ENCODE data around the gene CCR9.

Gene CCR9

GRCh38 chr3:45936261-45936660 is 49.9 kb downstream of the CCR9 start:
- DNase-seq (ENCODE audit: low spot score), result no peak

GRCh38 chr3:45937206-45938042 is 51.1 kb downstream of the CCR9 start:
- no peak for DNase-seq (ENCODE audit: low spot score)

- DNase-seq (ENCODE audit: low spot score), result no peak
Measured at GRCh38 chr3:45938043-45938435, 51.7 kb downstream of the CCR9 start.

- peak; percentile 84 for DNase-seq (ENCODE audit: low spot score)
Measured at GRCh38 chr3:45938864-45939263, 52.5 kb downstream of the CCR9 start.

DNA sequence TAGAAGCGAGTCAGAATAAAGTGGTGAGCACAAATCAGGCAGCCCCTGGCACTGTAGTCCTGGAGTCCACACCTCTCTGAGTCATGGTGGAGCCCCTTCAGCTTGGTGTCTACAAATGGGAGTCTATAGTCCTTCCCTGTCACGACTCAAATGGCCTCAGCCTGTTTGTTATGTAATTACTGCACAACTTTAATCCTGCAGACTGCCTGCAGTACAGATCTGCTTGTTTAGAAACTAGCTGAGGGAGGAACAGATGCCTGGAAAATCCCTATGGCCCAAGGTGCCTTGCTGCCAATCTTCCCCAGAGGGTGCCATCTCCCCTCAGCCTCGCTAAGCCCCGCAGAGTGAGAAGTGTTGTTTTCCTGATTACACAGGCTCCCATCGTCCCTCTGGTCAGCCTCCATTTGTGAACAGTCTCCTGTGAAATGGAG is 53.0 kb downstream of the CCR9 start:
- DNase-seq (ENCODE audit: low spot score), result no peak

DNA sequence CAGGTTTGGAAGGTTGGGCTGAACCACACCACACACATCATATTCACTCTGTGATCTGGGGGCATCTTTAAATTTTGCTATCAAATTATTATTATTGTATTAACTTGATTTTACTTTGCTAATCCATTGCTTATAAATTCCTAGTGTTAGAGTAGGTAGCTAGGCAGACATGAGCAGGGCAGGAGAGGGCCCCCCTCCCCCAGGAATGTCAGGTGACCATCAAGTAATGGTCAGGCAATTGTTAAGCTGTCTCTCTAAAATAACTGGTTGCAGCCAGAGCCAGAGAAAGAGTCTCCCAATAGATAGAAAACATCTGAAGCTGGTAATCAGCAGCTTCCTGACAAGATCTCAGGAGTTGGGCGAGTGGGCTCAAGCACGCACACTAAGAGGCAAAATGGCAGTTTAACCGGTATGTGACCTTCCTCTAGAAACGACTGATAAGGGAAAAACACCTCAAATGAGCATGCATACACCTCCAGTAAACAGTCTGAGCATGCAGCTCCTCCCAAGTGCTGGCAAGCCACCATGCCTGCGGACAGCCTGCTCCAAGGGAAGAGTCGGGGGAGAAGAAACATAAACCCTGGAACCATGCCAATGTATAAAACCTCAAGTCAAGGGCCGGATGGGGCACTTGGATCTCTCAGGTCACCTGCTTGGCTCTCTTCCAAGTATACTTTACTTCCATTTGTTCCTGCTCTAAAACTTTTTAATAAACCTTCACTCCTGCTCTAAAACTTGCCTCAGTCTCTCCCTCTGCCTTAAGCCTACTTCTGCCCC is 53.8 kb downstream of the CCR9 start:
- DNase-seq (ENCODE audit: low spot score), result no peak

GRCh38 chr3:45940781-45941365 is 54.5 kb downstream of the CCR9 start:
- no peak for DNase-seq (ENCODE audit: low spot score)

- DNase-seq (ENCODE audit: low spot score), result no peak
Measured at GRCh38 chr3:45942051-45942825, 55.9 kb downstream of the CCR9 start.

GRCh38 chr3:45943207-45943846 is 57.0 kb downstream of the CCR9 start, which contains the start of gene CXCR6:
Gene CXCR6 (plus strand): TSS chr3:45943464. CDS start chr3:45946482, 3,018 bp downstream.
- DNase-seq (ENCODE audit: low spot score), result no peak

DNA sequence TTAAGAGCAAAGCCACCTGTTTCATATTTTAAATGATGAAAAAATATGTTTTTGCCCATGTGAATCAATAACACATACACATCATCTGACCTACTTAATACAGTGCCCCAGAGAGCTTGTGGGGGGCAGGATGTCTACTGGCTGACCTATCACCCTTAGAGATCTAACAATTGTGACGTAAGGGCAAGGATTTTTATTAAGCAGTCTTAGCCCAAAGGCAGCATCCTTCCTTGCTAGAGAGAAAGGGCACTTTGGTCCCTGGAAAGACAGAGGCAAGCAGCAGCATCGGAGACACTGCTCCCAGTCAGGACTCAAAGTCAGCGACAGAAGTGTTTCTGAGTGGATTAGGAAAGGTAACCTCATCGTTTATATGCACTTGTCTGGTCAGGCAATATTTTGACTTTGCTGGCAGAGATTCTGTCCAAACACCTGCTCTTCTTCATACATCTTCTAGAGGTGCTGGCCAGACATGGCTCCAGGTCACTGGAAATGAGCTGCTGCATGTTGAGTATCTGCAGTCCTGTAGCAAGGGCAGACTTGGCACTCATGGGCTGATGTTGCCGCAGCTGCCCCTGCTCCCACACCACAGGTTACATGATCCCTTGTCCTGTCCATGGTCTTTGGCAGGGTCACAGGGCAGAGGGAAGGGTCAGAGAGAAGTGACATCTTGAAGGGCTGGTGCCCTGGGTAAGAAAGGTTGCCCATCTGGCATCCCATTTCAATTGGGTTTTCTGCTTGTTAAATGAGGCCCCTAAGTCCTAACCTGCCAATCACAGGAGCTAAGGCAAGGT is 58.7 kb downstream of the CCR9 start:
- DNase-seq (ENCODE audit: low spot score), result no peak

- DNase-seq (ENCODE audit: low spot score), result no peak
Measured at GRCh38 chr3:45946307-45946706, 60.0 kb downstream of the CCR9 start.

DNA sequence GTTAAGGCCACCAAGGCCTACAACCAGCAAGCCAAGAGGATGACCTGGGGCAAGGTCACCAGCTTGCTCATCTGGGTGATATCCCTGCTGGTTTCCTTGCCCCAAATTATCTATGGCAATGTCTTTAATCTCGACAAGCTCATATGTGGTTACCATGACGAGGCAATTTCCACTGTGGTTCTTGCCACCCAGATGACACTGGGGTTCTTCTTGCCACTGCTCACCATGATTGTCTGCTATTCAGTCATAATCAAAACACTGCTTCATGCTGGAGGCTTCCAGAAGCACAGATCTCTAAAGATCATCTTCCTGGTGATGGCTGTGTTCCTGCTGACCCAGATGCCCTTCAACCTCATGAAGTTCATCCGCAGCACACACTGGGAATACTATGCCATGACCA is 60.5 kb downstream of the CCR9 start:
- DNase-seq (ENCODE audit: low spot score), result no peak

DNA sequence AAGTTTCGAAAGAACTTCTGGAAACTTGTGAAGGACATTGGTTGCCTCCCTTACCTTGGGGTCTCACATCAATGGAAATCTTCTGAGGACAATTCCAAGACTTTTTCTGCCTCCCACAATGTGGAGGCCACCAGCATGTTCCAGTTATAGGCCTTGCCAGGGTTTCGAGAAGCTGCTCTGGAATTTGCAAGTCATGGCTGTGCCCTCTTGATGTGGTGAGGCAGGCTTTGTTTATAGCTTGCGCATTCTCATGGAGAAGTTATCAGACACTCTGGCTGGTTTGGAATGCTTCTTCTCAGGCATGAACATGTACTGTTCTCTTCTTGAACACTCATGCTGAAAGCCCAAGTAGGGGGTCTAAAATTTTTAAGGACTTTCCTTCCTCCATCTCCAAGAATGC is 61.0 kb downstream of the CCR9 start:
- DNase-seq (ENCODE audit: low spot score), result no peak

- DNase-seq (ENCODE audit: low spot score), result no peak
Measured at GRCh38 chr3:45948311-45948781, 62.0 kb downstream of the CCR9 start.

- DNase-seq (ENCODE audit: low spot score), result no peak
Measured at GRCh38 chr3:45948881-45949280, 62.5 kb downstream of the CCR9 start.

- DNase-seq (ENCODE audit: low spot score), result no peak
Measured at GRCh38 chr3:45949432-45949831, 63.1 kb downstream of the CCR9 start.

DNA sequence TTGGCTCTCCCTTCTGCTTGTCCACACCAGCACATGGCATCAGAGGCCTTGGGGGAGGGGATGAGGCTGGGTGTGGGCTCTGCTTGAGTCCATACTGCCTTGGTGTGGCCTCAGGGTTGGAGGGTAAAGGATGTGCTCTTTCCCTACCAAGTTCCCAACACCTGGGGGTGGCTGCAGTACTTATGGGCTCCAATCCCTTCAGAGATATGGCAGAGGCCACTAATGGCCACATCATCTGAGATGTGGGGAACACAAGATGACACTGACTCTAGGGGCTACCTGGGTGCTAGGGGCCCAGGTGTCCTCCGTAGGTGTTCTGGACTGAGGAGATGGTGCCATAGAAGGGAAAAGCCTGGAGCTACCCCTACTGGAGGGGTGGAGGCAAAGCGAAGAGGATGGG is 63.8 kb downstream of the CCR9 start:
- no peak for DNase-seq (ENCODE audit: low spot score)

- DNase-seq (ENCODE audit: low spot score), result no peak
Measured at GRCh38 chr3:45950686-45951600, 64.6 kb downstream of the CCR9 start.

DNA sequence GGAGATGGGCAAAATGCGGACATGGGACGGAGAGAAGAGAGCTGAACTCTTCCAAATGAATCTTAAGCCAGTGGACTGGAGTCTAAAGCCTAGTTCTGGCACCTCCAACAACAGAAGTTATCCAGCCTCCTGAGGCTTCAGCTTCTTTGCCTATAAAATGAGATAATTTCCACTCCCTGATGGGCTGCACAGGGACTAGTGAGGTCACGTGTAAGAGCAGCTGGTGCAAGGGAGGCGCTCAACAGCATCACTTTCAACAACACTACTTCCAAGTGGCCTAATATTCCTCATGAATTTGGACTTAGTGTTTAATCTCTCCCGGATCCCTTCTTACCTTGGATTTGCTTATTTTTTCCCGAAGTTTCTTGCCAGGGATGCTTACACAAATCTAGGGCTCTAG is 65.6 kb downstream of the CCR9 start:
- DNase-seq (ENCODE audit: low spot score), result no peak

DNA sequence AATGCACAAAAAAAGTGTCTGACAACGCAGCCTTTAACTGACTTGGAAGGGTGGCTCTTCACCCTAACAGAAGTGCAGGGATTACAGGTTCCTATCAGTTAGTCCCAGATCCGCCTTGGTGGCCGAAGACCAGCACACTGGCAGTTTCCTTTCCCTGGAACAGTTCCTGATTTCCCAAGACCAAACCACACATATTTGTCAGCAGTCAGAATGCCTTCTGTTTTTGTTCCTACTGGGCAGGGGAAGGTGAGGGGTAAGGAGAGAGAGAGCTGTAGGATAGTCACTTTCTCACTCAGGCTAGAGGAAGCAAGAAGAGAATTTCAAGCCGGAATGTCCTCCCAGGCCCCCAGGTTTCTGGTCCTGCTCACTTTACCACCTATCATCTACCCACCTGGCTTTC is 66.1 kb downstream of the CCR9 start:
- no peak for DNase-seq (ENCODE audit: low spot score)

Measured in iPS-NIHi11 (cell line).